OCI-LY1 (cell line): ENCODE measurements around the gene LRMDA.

ENCODE experiments used
- H2AFZ ChIP-seq: fragments of 200-600 bp; sonication (generic), shearing (Covaris generic); 2 replicates; pipeline ENCODE4 v1.6.0; 2014; ENCODE audit warnings: antibody characterized with exemption, mild to moderate bottlenecking, low read length
- H3F3A ChIP-seq: fragments of 200-600 bp; sonication (generic), shearing (Covaris generic); 2 replicates; pipeline ENCODE4 v1.6.0; 2014; ENCODE audit warnings: mild to moderate bottlenecking, antibody characterized with exemption, low read length, moderate library complexity; ENCODE audit not compliant: insufficient read depth
- H3K27ac ChIP-seq: fragments of 200-600 bp; sonication (generic); 2 replicates; pipeline ENCODE4 v1.5.1; 2014; ENCODE audit warnings: low read length, mixed run types, mild to moderate bottlenecking, low read depth; ENCODE audit not compliant: poor library complexity, severe bottlenecking
- H3K27me3 ChIP-seq: fragments of 200-600 bp; sonication (generic); 2 replicates; pipeline ENCODE4 v1.6.0; 2014; ENCODE audit warnings: antibody characterized with exemption, mild to moderate bottlenecking, low read length, moderate library complexity; ENCODE audit not compliant: insufficient read depth
- H3K36me3 ChIP-seq: fragments of 200-600 bp; sonication (generic); 2 replicates; pipeline ENCODE4 v1.6.1; 2014; ENCODE audit warnings: mild to moderate bottlenecking, antibody characterized with exemption, low read length, moderate library complexity, mixed read lengths; ENCODE audit not compliant: insufficient read depth
- H3K4me1 ChIP-seq: fragments of 200-600 bp; sonication (generic); 2 replicates; pipeline ENCODE4 v1.5.1; 2014; ENCODE audit warnings: mild to moderate bottlenecking, low read length, moderate library complexity; ENCODE audit not compliant: insufficient read depth, severe bottlenecking
- H3K4me2 ChIP-seq: fragments of 200-600 bp; sonication (generic), shearing (Covaris generic); 2 replicates; pipeline ENCODE4 v1.6.1; 2014; ENCODE audit warnings: low read length
- H3K4me3 ChIP-seq: fragments of 200-600 bp; sonication (generic); 2 replicates; pipeline ENCODE4 v1.5.1; 2014; ENCODE audit warnings: low read length, low read depth, mild to moderate bottlenecking, mixed read lengths; ENCODE audit not compliant: poor library complexity, severe bottlenecking
- H3K79me2 ChIP-seq: fragments of 200-600 bp; shearing (Covaris generic); 2 replicates; pipeline ENCODE4 v1.6.1; 2016; ENCODE audit warnings: mixed run types, low read length, mixed read lengths; ENCODE audit not compliant: insufficient read depth
- H3K9ac ChIP-seq: fragments of 200-600 bp; sonication (generic), shearing (Covaris generic); 2 replicates; pipeline ENCODE4 v1.6.1; 2014; ENCODE audit warnings: mild to moderate bottlenecking, low read length, mixed read lengths
- H3K9me2 ChIP-seq: fragments of 200-600 bp; sonication (generic), shearing (Covaris generic); 2 replicates; pipeline ENCODE4 v1.6.1; 2014; ENCODE audit warnings: low read depth, mild to moderate bottlenecking, low read length, mixed read lengths
- H3K9me3 ChIP-seq: fragments of 200-600 bp; shearing (Covaris generic); 2 replicates; pipeline ENCODE4 v1.6.1; 2014; ENCODE audit warnings: low read length, mixed read lengths
- H4K20me1 ChIP-seq: fragments of 200-600 bp; sonication (generic), shearing (Covaris generic); 2 replicates; pipeline ENCODE4 v1.6.0; 2016; ENCODE audit warnings: mild to moderate bottlenecking, low read length; ENCODE audit not compliant: insufficient read depth
- CTCF ChIP-seq: fragments of 200-600 bp; sonication (generic), shearing (Covaris generic); IDR thresholded peaks from 2 replicates; pipeline ENCODE4 v1.5.1; 2017; ENCODE audit warnings: mild to moderate bottlenecking, antibody characterized with exemption, low read length, moderate library complexity, mixed read lengths
- EZH2 ChIP-seq: fragments of 200-600 bp; sonication (generic), shearing (Covaris generic); IDR thresholded peaks from 2 replicates; pipeline ENCODE4 v1.8.0; 2017; ENCODE audit warnings: borderline replicate concordance, mixed run types, mild to moderate bottlenecking, antibody characterized with exemption, low read length, moderate library complexity, mixed read lengths

The LRMDA gene

GRCh38 chr10:75630746-75631145, 199.3 kb downstream of the LRMDA start:
- TF ChIP-seq CTCF, result no peak
- TF ChIP-seq EZH2, result no peak
- no peaks in the 10 kb centered on the region for H3K9me3 ChIP-seq

GRCh38 chr10:75632805-75633462, 201.5 kb downstream of the LRMDA start:
- no peak overlapping the region for H3K4me2 ChIP-seq
- H2AFZ ChIP-seq, result no peak overlapping the region
- H3K79me2 ChIP-seq, result no peaks in the 10 kb centered on the region
- no peak overlapping the region for H3K27ac ChIP-seq
- H3K9me2 ChIP-seq, result no peaks in the 10 kb centered on the region
- H3K4me1 ChIP-seq, result no peaks in the 10 kb centered on the region
- no peak overlapping the region for H3K4me3 ChIP-seq
- TF ChIP-seq EZH2 (no peak), CTCF (no peak)
- H3K36me3 ChIP-seq, result no peaks in the 10 kb centered on the region
- no peaks in the 10 kb centered on the region for H3K27me3 ChIP-seq
- no peak overlapping the region for H3K9ac ChIP-seq
- H4K20me1 ChIP-seq, result no peaks in the 10 kb centered on the region
- no peaks in the 10 kb centered on the region for H3K9me3 ChIP-seq
- no peaks in the 10 kb centered on the region for H3F3A ChIP-seq

More at GRCh38 chr10:75630746-75631145, 199.3 kb downstream of the LRMDA start:
- Histone ChIP-seq H3F3A (no peaks in the 10 kb centered on the region), H3K9ac (no peak overlapping the region), H3K9me2 (no peaks in the 10 kb centered on the region), H4K20me1 (no peaks in the 10 kb centered on the region), H3K27ac (no peak overlapping the region), H3K27me3 (no peaks in the 10 kb centered on the region), H3K4me3 (no peak overlapping the region), H3K4me2 (no peak overlapping the region), H3K36me3 (no peaks in the 10 kb centered on the region), H3K4me1 (no peaks in the 10 kb centered on the region), H2AFZ (no peak overlapping the region), H3K79me2 (no peaks in the 10 kb centered on the region)

GRCh38 chr10:75633568-75633967, 202.1 kb downstream of the LRMDA start:
- Histone ChIP-seq H3K4me1 (no peaks in the 10 kb centered on the region), H3K79me2 (no peaks in the 10 kb centered on the region), H3K27me3 (no peaks in the 10 kb centered on the region), H3K4me2 (no peak overlapping the region), H2AFZ (no peak overlapping the region), H3K4me3 (no peak overlapping the region), H3K9me2 (no peaks in the 10 kb centered on the region), H3K36me3 (no peaks in the 10 kb centered on the region), H3K9me3 (no peaks in the 10 kb centered on the region), H3K9ac (no peak overlapping the region), H3K27ac (no peak overlapping the region), H3F3A (no peaks in the 10 kb centered on the region), H4K20me1 (no peaks in the 10 kb centered on the region)
- no peak for TF ChIP-seq CTCF
- TF ChIP-seq EZH2, result no peak
